Adrenal gland (tissue), 5 donors: ENCODE measurements around the gene NAPG.

Experiments
- CTCF ChIP-seq, 6 experiments: fragments of 450-650 bp in 4 of 6; fragments of 200-600 bp in 2 of 6; sonication (generic) in 1 of 6; IDR thresholded peaks; 1 replicate in 5 of 6; 2 replicates in 1 of 6; pipeline versions ENCODE4 v1.5.1 to v1.8.0; 2016 to 2021; ENCODE audit warnings: antibody characterized with exemption in 6 of 6, mild to moderate bottlenecking in 2 of 6, moderate library complexity in 1 of 6
- POLR2A ChIP-seq, 2 donors: fragments of 450-650 bp; IDR thresholded peaks; one replicate each; pipeline ENCODE4 v1.6.1; 2017; ENCODE audit warnings: antibody characterized with exemption in 2 of 2, mild to moderate bottlenecking in 2 of 2, moderate library complexity in 1 of 2
- donor health status: DM: no; HTN: no; CAD: no.

GRCh38 chr18:10565835-10566234, 40.0 kb downstream of the NAPG start:
- TF ChIP-seq CTCF (IDR thresholded peaks at IDR 0.05) (no peak), POLR2A (IDR thresholded peaks at IDR 0.05) (no peak)
